Smooth muscle cell (in vitro differentiated cells): Measurements from ENCODE around the gene TMEM50A. TPM values are rescaled to one million over a fixed set of nuclear protein-coding genes. Genes with fewer than 3 reads are reported as not detected.
"Not testable (repeated sequence)": the region's sequence is repeated elsewhere in the genome, so short reads cannot be mapped to it uniquely, and the experiment has no call there.

Experiments
- DNase-seq: peaks from one replicate; lab custom pipeline; 2025; ENCODE audit not compliant: unreplicated experiment; lab: John Stamatoyannopoulos, UW
- H2AFZ ChIP-seq: fragments of 200-600 bp; sonication (generic); 2 replicates; pipeline ENCODE4 v1.6.0; 2016; ENCODE audit warnings: antibody characterized with exemption, low read depth, mild to moderate bottlenecking
- H3F3A ChIP-seq: fragments of 200-600 bp; sonication (generic); 2 replicates; pipeline ENCODE4 v1.6.0; 2017; ENCODE audit warnings: antibody characterized with exemption, low read depth
- H3K27ac ChIP-seq: fragments of 200-600 bp; sonication (generic); 2 replicates; pipeline ENCODE4 v1.5.1; 2016; ENCODE audit warnings: low read depth, mild to moderate bottlenecking
- H3K27me3 ChIP-seq: fragments of 200-600 bp; sonication (generic); 2 replicates; pipeline ENCODE4 v1.6.1; 2016; ENCODE audit warnings: low read depth, mild to moderate bottlenecking
- H3K36me3 ChIP-seq: fragments of 200-600 bp; sonication (generic); 2 replicates; pipeline ENCODE4 v1.5.1; 2016; ENCODE audit warnings: low read depth
- H3K4me1 ChIP-seq: fragments of 200-600 bp; sonication (generic); 2 replicates; pipeline ENCODE4 v1.5.1; 2016; ENCODE audit warnings: low read depth
- H3K4me2 ChIP-seq: fragments of 200-600 bp; sonication (generic); 2 replicates; pipeline ENCODE4 v1.6.0; 2016; ENCODE audit warnings: mild to moderate bottlenecking
- H3K4me3 ChIP-seq: fragments of 200-600 bp; sonication (generic); 2 replicates; pipeline ENCODE4 v1.5.1; 2016; ENCODE audit warnings: mild to moderate bottlenecking
- H3K79me2 ChIP-seq: fragments of 200-600 bp; sonication (generic); 2 replicates; pipeline ENCODE4 v1.6.0; 2016; ENCODE audit warnings: low read depth, mild to moderate bottlenecking
- H3K9ac ChIP-seq: fragments of 200-600 bp; sonication (generic); 2 replicates; pipeline ENCODE4 v1.6.0; 2016; ENCODE audit warnings: low read depth
- H3K9me3 ChIP-seq: fragments of 200-600 bp; sonication (generic); replicated peaks from 2 replicates; pipeline ENCODE4 v1.5.1; 2016; ENCODE audit warnings: low read depth
- H4K20me1 ChIP-seq: fragments of 200-600 bp; sonication (generic); 2 replicates; pipeline ENCODE4 v1.6.0; 2016; ENCODE audit warnings: low read depth
- WGBS: methylation state at CpG from one replicate; pipeline ENCODE4 v1.1.7; 2016; ENCODE audit warnings: low lambda C conversion rate; 5-methylcytosine and 5-hydroxymethylcytosine counted together
- polyA plus RNA-seq: library from polyadenylated mRNA; unstranded; fragments of >200 nt; fragmentation: Nextera tagmentation; extraction: Ambion mirVana; gene quantifications from 2 replicates; pipeline ENCODE4 v1.2.1, GENCODE V29; 2016
- total RNA-seq: library from RNA; depleted of rRNA; stranded (reverse); fragments of >200 nt; gene quantifications from 2 replicates; pipeline ENCODE4 v1.2.3, GENCODE V29; 2014

TMEM50A gene
- total and polyA plus RNA-seq, 2 experiments from 2014 or later = 133 to 156 TPM

DNA sequence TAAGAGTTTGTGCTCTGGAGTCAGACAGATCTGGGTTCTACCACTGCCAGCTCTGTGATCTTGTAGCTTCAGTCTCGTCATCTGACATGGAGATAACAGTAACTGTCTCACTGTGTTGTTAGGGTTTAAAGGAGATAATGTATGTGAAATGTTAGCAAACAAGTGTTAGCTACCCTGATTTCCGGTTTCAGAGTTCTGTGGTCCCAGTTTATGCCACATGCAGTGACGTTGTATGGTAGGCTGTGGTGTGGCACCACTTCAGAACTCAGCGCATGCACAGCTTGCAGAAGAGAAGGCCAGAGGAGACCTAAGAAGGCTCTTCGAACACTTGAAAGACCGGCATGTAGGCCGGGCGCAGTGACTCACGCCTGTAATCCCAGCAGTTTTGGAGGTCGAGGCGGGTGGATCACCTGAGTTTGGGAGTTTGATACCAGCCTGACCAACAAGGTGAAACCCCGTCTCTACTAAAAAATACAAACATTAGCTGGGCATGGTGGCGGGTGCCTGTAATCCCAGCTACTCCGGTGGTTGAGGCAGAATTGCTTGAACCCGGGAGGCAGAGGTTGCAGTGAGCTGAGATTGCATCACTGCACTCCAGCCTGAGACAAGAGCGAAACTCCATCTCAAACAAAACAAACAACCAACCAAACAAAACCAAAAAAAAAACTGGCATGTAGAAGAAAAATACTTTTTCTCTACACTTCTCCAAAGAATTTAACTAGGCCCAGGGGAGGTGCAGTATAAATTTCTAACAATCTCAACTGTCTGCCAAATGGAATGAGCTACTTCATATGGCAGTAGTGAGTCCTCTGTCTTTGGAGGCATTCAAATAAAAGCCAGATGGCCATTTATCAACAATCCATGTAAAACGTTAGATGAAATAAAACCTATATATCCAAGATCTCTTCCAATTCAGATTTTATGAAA is 10.0 kb upstream of the TMEM50A start:
- not testable (repeated sequence) for DNase-seq, H4K20me1 ChIP-seq, H3K27ac ChIP-seq, H3K79me2 ChIP-seq, H3F3A ChIP-seq, H3K27me3 ChIP-seq, H2AFZ ChIP-seq, H3K4me3 ChIP-seq, H3K9ac ChIP-seq, H3K4me2 ChIP-seq, H3K9me3 ChIP-seq, H3K4me1 ChIP-seq, H3K36me3 ChIP-seq
- WGBS = no CpG with 5 or more reads among the region's 17 CpGs

DNA sequence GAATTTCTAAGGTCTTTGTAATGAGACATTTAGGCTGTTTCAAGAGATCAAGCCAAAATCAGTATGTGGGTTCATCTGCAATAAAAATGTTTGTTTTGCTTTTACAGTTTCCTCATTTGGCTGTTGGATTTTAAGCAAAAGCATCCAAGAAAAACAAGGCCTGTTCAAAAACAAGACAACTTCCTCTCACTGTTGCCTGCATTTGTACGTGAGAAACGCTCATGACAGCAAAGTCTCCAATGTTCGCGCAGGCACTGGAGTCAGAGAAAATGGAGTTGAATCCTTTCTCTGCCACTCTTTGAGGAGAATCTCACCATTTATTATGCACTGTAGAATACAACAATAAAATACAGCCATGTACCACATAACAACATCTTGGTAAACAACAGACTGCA is 9.3 kb upstream of the TMEM50A start:
- not testable (repeated sequence) for H3K9ac ChIP-seq, H3K4me1 ChIP-seq, H2AFZ ChIP-seq, H3K4me2 ChIP-seq, H4K20me1 ChIP-seq, H3K9me3 ChIP-seq, H3K27me3 ChIP-seq, H3K4me3 ChIP-seq, H3K27ac ChIP-seq, H3F3A ChIP-seq, H3K36me3 ChIP-seq, H3K79me2 ChIP-seq, DNase-seq
- WGBS = 91% methylated on average over 4 of the region's 4 CpGs

DNA sequence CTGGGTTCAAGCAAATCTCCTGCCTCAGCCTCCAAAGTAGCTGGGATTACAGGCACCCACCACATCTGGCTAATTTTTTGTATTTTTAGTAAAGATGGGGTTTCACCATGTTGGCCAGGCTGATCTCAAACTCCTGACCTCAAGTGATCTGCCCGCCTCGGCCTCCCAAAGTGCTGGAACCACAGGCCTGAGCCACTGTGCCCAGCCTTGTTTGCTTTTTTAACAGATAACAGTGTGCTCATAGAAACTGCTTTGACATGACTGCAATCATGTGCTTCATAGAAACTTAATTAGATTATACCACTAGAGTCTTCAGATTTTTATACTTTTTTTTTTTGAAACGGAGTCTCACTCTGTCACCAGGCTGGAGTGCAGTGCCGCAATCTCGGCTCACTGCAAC is 8.8 kb upstream of the TMEM50A start:
- not testable (repeated sequence) for H3K4me2 ChIP-seq, H3K4me1 ChIP-seq, H3F3A ChIP-seq, H3K9ac ChIP-seq, H3K9me3 ChIP-seq, H3K36me3 ChIP-seq, H3K27ac ChIP-seq, H4K20me1 ChIP-seq, DNase-seq, H3K79me2 ChIP-seq, H2AFZ ChIP-seq, H3K27me3 ChIP-seq, H3K4me3 ChIP-seq
- 93% methylated on average over 5 of the region's 5 CpGs for WGBS

DNA sequence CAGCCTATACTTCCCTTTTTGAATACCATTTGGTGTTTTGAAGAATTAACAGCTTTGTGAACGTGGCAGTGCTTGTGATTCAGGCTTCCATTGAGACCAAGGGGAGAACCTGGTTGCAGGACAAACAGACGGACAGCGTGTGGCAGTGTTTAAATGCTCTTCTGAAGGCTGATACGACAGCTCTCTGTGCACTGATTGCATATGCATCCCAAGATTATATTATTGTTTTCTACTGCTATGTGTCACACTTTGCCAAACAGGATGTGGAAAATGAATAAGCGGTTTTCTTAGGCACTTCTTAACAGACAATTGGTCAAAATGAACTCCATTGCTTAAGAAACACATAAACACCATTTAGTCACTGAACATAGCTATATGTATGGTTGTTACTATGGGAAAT is 8.2 kb upstream of the TMEM50A start:
- DNase-seq, H4K20me1 ChIP-seq, H3K4me2 ChIP-seq, H3K27ac ChIP-seq, H3K27me3 ChIP-seq, H3K9me3 ChIP-seq, H3K36me3 ChIP-seq, H3K4me3 ChIP-seq, H2AFZ ChIP-seq, H3K9ac ChIP-seq, H3K79me2 ChIP-seq, H3F3A ChIP-seq, H3K4me1 ChIP-seq: not testable (repeated sequence)
- 46% methylated on average over 3 of the region's 5 CpGs for WGBS

DNA sequence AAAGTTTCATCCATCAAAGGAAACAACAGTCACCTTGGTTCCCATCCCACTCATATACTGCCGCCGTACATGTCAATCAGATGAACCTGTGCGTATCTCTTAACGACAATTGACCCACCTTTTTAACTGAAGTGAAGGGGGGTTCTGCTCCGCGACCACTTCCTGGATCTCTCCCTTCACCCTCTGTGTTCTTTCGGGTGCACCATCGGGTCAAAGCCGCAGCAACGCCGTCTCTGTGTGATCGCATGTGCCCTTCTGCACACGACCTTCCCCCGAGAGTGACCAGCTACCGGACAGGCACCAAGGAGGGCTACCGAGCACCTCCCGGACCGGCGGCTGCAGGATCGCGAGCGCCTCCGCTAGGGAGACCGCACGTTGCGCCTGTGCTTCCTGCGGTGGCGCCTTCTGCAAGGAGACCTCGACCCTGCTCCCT is 1.2 kb upstream of the TMEM50A start:
- not testable (repeated sequence) for H3K9me3 ChIP-seq, H2AFZ ChIP-seq, H3K27me3 ChIP-seq, DNase-seq, H3K27ac ChIP-seq, H3K36me3 ChIP-seq, H3F3A ChIP-seq
- WGBS = under 1% methylated on average over 24 of the region's 29 CpGs
- Histone ChIP-seq H3K79me2 (peaks cover 34% of the 10 kb centered on the region), H3K4me1 (peaks cover 15% of the 10 kb centered on the region), H4K20me1 (peaks cover 28% of the 10 kb centered on the region), H3K9ac (peak overlapping the region; percentile 48), H3K4me3 (peak overlapping the region; percentile 71), H3K4me2 (peak overlapping the region; percentile 99)

DNA sequence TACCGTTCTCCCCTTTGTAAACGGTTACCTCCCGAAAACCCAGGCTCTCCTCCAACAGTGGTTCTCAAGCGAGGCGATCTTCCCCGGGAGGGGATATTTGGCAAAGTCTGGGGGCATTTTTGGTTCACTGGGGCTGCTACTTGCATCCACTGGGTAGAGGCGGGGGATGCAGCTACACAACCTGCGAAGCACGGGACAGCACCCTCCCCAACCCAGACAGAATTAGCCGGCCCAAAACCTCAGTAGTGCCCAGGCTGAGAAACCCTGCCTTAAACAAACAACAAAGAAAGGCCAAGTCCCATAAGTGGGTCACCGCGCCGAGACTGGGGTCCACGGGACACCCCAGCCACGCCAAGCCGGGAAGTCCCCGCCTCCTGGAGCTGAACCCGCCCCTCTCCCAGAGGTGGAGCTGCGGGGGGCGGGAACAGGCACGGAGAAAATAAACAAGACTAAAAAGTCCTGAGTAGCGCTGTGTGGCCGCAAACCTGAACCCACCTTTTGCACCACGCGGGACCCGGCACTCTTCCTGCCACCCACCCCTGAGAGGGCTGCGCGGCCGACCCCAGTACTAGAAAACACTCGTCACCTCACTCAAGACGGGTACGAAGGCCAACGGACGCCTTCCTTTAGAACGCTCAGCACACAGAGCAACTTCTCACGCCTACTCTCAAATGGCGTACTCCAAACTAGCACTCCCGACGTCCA is 499 bp upstream of the TMEM50A start:
- H3K9me3 ChIP-seq, DNase-seq, H3K36me3 ChIP-seq, H3K27me3 ChIP-seq, H3F3A ChIP-seq: not testable (repeated sequence)
- Histone ChIP-seq H3K4me2 (peak overlapping the region; percentile 94), H3K4me3 (peak overlapping the region; percentile 84), H3K4me1 (peaks cover 15% of the 10 kb centered on the region), H2AFZ (peak overlapping the region; percentile 85), H3K9ac (peak overlapping the region; percentile 91), H3K79me2 (peaks cover 41% of the 10 kb centered on the region), H3K27ac (peak overlapping the region; percentile 93), H4K20me1 (peaks cover 35% of the 10 kb centered on the region)
- 0% methylated on average over 22 of the region's 39 CpGs for WGBS
